H1 (cell line): ENCODE results near the gene LSG1. TPM values are rescaled to one million over a fixed set of nuclear protein-coding genes. Genes with fewer than 3 reads are reported as not detected.

ENCODE experiments used
- CTCF ChIA-PET: fragments of 300-600 bp; sonication (Branson Sonifier 250); formaldehyde crosslinking; loops from one replicate; lab custom pipeline; 2021; ENCODE audit not compliant: partially characterized antibody; lab: Charles Lee
- POLR2A ChIA-PET: fragments of 300-600 bp; sonication (Branson Sonifier 250); formaldehyde crosslinking; loops from one replicate; lab custom pipeline; 2021; ENCODE audit warnings: inconsistent platforms; ENCODE audit not compliant: partially characterized antibody; lab: Charles Lee
- DNase-seq, 2 experiments: peaks; one replicate each; pipeline versions ENCODE4 v3.0.0 to v3.0.0-alpha.2; 2010 to 2022; ENCODE audit warnings: low spot score in 2 of 2, low read depth in 1 of 2, mixed read lengths in 1 of 2
- FAIRE-seq: peaks from 2 replicates; lab custom pipeline; 2011; peaks lifted over from hg19 to GRCh38; lab: Jason Lieb, UNC
- H2AFZ ChIP-seq: 2 replicates; pipeline ENCODE4 v1.8.1; 2012; ENCODE audit warnings: low read length, inconsistent platforms
- H2AK5ac ChIP-seq: 2 replicates; pipeline ENCODE4 v1.6.1; 2013; ENCODE audit warnings: low read depth, low read length
- H2BK120ac ChIP-seq: replicated peaks from 2 replicates; pipeline ENCODE3; 2013; ENCODE audit warnings: low read depth, low read length, inconsistent platforms
- H2BK12ac ChIP-seq: 2 replicates; pipeline ENCODE4 v1.6.1; 2013; ENCODE audit warnings: low read depth, low read length
- H2BK15ac ChIP-seq: 2 replicates; pipeline ENCODE4 v1.6.1; 2013; ENCODE audit warnings: low read length
- H2BK20ac ChIP-seq: 2 replicates; pipeline ENCODE4 v1.6.1; 2013; ENCODE audit warnings: low read length
- H2BK5ac ChIP-seq: 2 replicates; pipeline ENCODE4 v1.6.1; 2013; ENCODE audit warnings: low read depth, low read length
- H3K14ac ChIP-seq: 2 replicates; pipeline ENCODE4 v1.6.1; 2013; ENCODE audit warnings: inconsistent platforms; ENCODE audit not compliant: insufficient read length
- H3K18ac ChIP-seq: 2 replicates; pipeline ENCODE4 v1.6.1; 2013; ENCODE audit warnings: low read length; ENCODE audit errors: extremely low read depth
- H3K23ac ChIP-seq: 2 replicates; pipeline ENCODE4 v1.6.1; 2013; ENCODE audit warnings: inconsistent platforms; ENCODE audit not compliant: insufficient read length
- H3K23me2 ChIP-seq: 2 replicates; pipeline ENCODE4 v1.6.1; 2013; ENCODE audit warnings: low read depth, low read length
- H3K27ac ChIP-seq: 2 replicates; pipeline ENCODE4 v1.6.1; 2011; ENCODE audit warnings: low read depth, low read length, inconsistent platforms
- H3K27me3 ChIP-seq, 4 experiments: replicated peaks in 1 of 4; 1 replicate in 1 of 4; 2 replicates in 3 of 4; pipeline versions ENCODE4 v1.6.1 to v1.8.1; 2011 to 2013; ENCODE audit warnings: low read length in 3 of 4, mild to moderate bottlenecking in 3 of 4, inconsistent platforms in 2 of 4, mixed read lengths in 2 of 4, moderate library complexity in 1 of 4; ENCODE audit not compliant: control insufficient read depth in 3 of 4, insufficient read depth in 3 of 4; ENCODE audit errors: extremely low read depth in 1 of 4
- H3K36me3 ChIP-seq, 4 experiments: 2 replicates each; pipeline versions ENCODE4 v1.6.1 to v1.8.1; 2011 to 2013; ENCODE audit warnings: mild to moderate bottlenecking in 4 of 4, low read length in 3 of 4, moderate library complexity in 2 of 4, control low read depth in 1 of 4, inconsistent platforms in 1 of 4; ENCODE audit not compliant: insufficient read depth in 4 of 4, control insufficient read depth in 2 of 4
- H3K4ac ChIP-seq: replicated peaks from 2 replicates; pipeline ENCODE3; 2013; ENCODE audit warnings: low read length, low read depth, mixed read lengths, inconsistent platforms; ENCODE audit not compliant: insufficient read length
- H3K4me1 ChIP-seq, 4 experiments: replicated peaks in 1 of 4; 1 replicate in 1 of 4; 2 replicates in 3 of 4; pipeline versions ENCODE4 v1.6.1 to v1.8.1; 2011 to 2013; ENCODE audit warnings: low read length in 3 of 4, inconsistent platforms in 2 of 4, mixed read lengths in 1 of 4; ENCODE audit not compliant: insufficient read depth in 4 of 4, control insufficient read depth in 3 of 4
- H3K4me2 ChIP-seq, 2 experiments: 2 replicates each; pipeline versions ENCODE4 v1.6.1 to v1.8.1; 2011 to 2013; ENCODE audit warnings: low read depth in 2 of 2, low read length in 2 of 2, control low read depth in 1 of 2, inconsistent platforms in 1 of 2, mild to moderate bottlenecking in 1 of 2; ENCODE audit not compliant: insufficient read depth in 1 of 2
- H3K4me3 ChIP-seq, 4 experiments: fragments of 200-600, 300-600 bp in 1 of 4; sonication (generic), shearing (Covaris generic), sonication (Bioruptor Twin) in 1 of 4; 2 replicates each; pipeline versions ENCODE4 v1.5.1 to v1.8.1; 2011 to 2016; ENCODE audit warnings: low read length in 4 of 4, low read depth in 3 of 4, control low read depth in 2 of 4, inconsistent platforms in 2 of 4, mild to moderate bottlenecking in 2 of 4, mixed read lengths in 1 of 4, moderate library complexity in 1 of 4; ENCODE audit not compliant: insufficient read depth in 2 of 4; ENCODE audit errors: extremely low read depth in 1 of 4
- H3K56ac ChIP-seq: replicated peaks from 2 replicates; pipeline ENCODE3; 2013; ENCODE audit warnings: low read depth, mild to moderate bottlenecking, mixed read lengths, low read length, inconsistent platforms; ENCODE audit not compliant: insufficient read length
- H3K79me1 ChIP-seq: 2 replicates; pipeline ENCODE4 v1.6.1; 2013; ENCODE audit warnings: low read depth, low read length, control low read depth
- H3K79me2 ChIP-seq, 2 experiments: 2 replicates each; pipeline versions ENCODE4 v1.6.1 to v1.8.1; 2012 to 2013; ENCODE audit warnings: low read length in 2 of 2, mild to moderate bottlenecking in 2 of 2, inconsistent platforms in 1 of 2; ENCODE audit not compliant: insufficient read depth in 2 of 2, control insufficient read depth in 1 of 2
- H3K9ac ChIP-seq, 4 experiments: replicated peaks in 1 of 4; 1 replicate in 1 of 4; 2 replicates in 3 of 4; pipeline versions ENCODE4 v1.6.1 to v1.8.1; 2011 to 2013; ENCODE audit warnings: low read depth in 3 of 4, low read length in 3 of 4, control low read depth in 2 of 4, mild to moderate bottlenecking in 2 of 4, moderate library complexity in 2 of 4, inconsistent platforms in 1 of 4; ENCODE audit errors: extremely low read depth in 1 of 4
- H3K9me3 ChIP-seq, 2 experiments: 2 replicates each; pipeline versions ENCODE4 v1.6.1 to v1.8.1; 2012 to 2013; ENCODE audit warnings: mild to moderate bottlenecking in 2 of 2, moderate library complexity in 2 of 2, control low read depth in 1 of 2, inconsistent platforms in 1 of 2, low read depth in 1 of 2, low read length in 1 of 2, mixed read lengths in 1 of 2; ENCODE audit not compliant: insufficient read depth in 2 of 2
- H4K20me1 ChIP-seq, 2 experiments: replicated peaks in 1 of 2; 2 replicates each; pipeline versions ENCODE3 to v1.8.1; 2011 to 2013; ENCODE audit warnings: inconsistent platforms in 2 of 2, low read length in 2 of 2, mild to moderate bottlenecking in 1 of 2; ENCODE audit not compliant: insufficient read depth in 2 of 2, control insufficient read depth in 1 of 2
- H4K5ac ChIP-seq: 2 replicates; pipeline ENCODE4 v1.6.1; 2013; ENCODE audit warnings: low read length, low read depth, mixed read lengths, inconsistent platforms; ENCODE audit not compliant: insufficient read length
- H4K8ac ChIP-seq: 2 replicates; pipeline ENCODE4 v1.8.0; 2013; ENCODE audit warnings: mild to moderate bottlenecking, moderate library complexity, low read length, inconsistent platforms; ENCODE audit not compliant: insufficient read depth; ENCODE audit errors: extremely low read depth
- H4K91ac ChIP-seq: replicated peaks from 2 replicates; pipeline ENCODE3; 2013; ENCODE audit warnings: low read length, mixed read lengths, inconsistent platforms; ENCODE audit not compliant: insufficient read length
- KDM5A ChIP-seq: fragments of 200-600 bp; IDR thresholded peaks from 2 replicates; pipeline ENCODE4 v1.7.1; 2012; ENCODE audit warnings: mild to moderate bottlenecking, low read length, inconsistent platforms, mixed read lengths
- WGBS, 2 experiments: shearing (Covaris generic) in 1 of 2; methylation state at CpG; one replicate each; pipeline versions ENCODE4 v1.1.6 to v1.1.7; 2013 to 2015; ENCODE audit warnings: low lambda C conversion rate in 2 of 2, mixed read lengths in 2 of 2, inconsistent platforms in 1 of 2, low coverage in 1 of 2, missing lambda C conversion rate in 1 of 2; ENCODE audit not compliant: insufficient replicate concordance in 2 of 2, insufficient coverage in 1 of 2, insufficient read length in 1 of 2; ENCODE audit errors: extremely low coverage in 1 of 2, missing lambda C conversion rate in 1 of 2; 5-methylcytosine and 5-hydroxymethylcytosine counted together
- polyA plus RNA-seq, 7 experiments: library from polyadenylated mRNA; depleted of rRNA in 3 of 7; stranded (reverse) in 5 of 7; unstranded in 2 of 7; fragments of >200 nt in 5 of 7; fragments of 200-250 nt in 2 of 7; gene quantifications; 1 replicate in 5 of 7; 2 replicates in 1 of 7; 4 replicates in 1 of 7; pipeline versions ENCODE4 v1.2.1 to v1.2.3, GENCODE V29; 2011 to 2013; ENCODE audit warnings: missing spikeins in 2 of 7, mixed read lengths in 2 of 7
- total RNA-seq: library from RNA; stranded (reverse); fragmentation: NEBNext Ultra II Directional; extraction: Animal tissue kit (Norgen Biotek cat#: 25700); gene quantifications from 2 replicates; pipeline ENCODE4 v1.2.1, GENCODE V29; 2021

LSG1 gene
- total and polyA plus RNA-seq, 2 of the 8 experiments (the other 6 are each of a cell fraction or from before 2014, with no cell fraction given), result 23.7 to 47.6 TPM

DNA sequence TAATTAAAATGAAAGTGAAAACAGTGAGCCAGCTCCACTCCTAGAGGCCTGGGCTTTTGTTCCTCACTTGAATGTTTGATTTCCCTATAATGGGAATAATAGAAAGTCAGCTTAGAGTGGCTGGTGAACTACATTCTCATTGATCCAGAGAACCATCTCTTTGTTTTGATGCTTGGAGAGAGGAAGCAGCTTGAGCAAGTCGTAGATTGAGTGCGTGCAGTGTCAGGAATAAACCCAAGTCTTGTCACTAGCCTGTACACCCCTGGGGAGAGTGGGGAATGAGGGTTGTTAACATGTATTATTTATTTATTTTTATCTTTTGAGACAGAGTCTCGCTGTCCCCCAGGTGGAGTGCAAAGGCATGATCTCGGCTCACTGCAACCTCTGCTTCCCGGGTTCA is 885 bp upstream of the LSG1 start:
- Histone ChIP-seq H2BK12ac (no peak overlapping the region), H2BK20ac (no peak overlapping the region), H3K56ac (no peak overlapping the region), H3K23ac (no peak overlapping the region), H3K36me3 (peaks cover 0 to 10% (median 5%) of the 10 kb centered on the region in 4 experiments; a peak in 5 of 8 replicates), H3K4me1 (peaks cover 0 to 4% (median under 1%) of the 10 kb centered on the region in 4 experiments; a peak in 4 of 7 replicates), H3K9me3 (no peaks in the 10 kb centered on the region), H4K20me1 (peaks cover 0 to 4% of the 10 kb centered on the region in 2 experiments), H3K18ac (no peak overlapping the region), H2BK5ac (no peak overlapping the region; the same call in 1 of the 2 replicates), H3K27ac (no peak overlapping the region), H4K8ac (no peak overlapping the region), H4K5ac (no peak overlapping the region), H2AK5ac (no peak overlapping the region), H2BK15ac (no peak overlapping the region), H3K4me3 (peak overlapping the region; percentile 77 to 99 (median 93)), H3K4ac (no peak overlapping the region), H3K14ac (no peak overlapping the region), H3K23me2 (peaks cover 2% of the 10 kb centered on the region; the same call in 1 of the 2 replicates), H3K27me3 (peaks cover 0 to 2% (median 0%) of the 10 kb centered on the region in 4 experiments; a peak in 2 of 7 replicates), H4K91ac (no peak overlapping the region), H3K4me2 (peak overlapping the region; percentile 65 to 74), H3K79me1 (no peaks in the 10 kb centered on the region; the same call in 1 of the 2 replicates), H3K9ac (peak overlapping the region in 1 of 4 experiments; percentile 0; a peak in 1 of 7 replicates), H2BK120ac (no peak overlapping the region), H3K79me2 (peaks cover 8 to 38% of the 10 kb centered on the region in 2 experiments), H2AFZ (peak overlapping the region; percentile 71; the same call in 1 of the 2 replicates)
- FAIRE-seq (no peak), DNase-seq (no peak)
- WGBS, 2 experiments, result 64% methylated on average over 5 of the region's 5 CpGs; no CpG with 5 or more reads in 1 of the 2 experiments
- CTCF ChIA-PET, result interaction anchor here (0.6 to 13.0 kb wide), 19 partner anchors 11 to 588 kb away, joined by 3 to 110 read pairs (median 4); partner anchors contain the start of gene FAM43A
- POLR2A ChIA-PET, result interaction anchor here (0.7 to 4.7 kb wide), 7 partner anchors 11 to 283 kb away, joined by 3 to 30 read pairs (median 3); partner anchors contain the start of gene FAM43A
- no peak for TF ChIP-seq KDM5A
